ENCODE results near the gene RNF224.

DNA sequence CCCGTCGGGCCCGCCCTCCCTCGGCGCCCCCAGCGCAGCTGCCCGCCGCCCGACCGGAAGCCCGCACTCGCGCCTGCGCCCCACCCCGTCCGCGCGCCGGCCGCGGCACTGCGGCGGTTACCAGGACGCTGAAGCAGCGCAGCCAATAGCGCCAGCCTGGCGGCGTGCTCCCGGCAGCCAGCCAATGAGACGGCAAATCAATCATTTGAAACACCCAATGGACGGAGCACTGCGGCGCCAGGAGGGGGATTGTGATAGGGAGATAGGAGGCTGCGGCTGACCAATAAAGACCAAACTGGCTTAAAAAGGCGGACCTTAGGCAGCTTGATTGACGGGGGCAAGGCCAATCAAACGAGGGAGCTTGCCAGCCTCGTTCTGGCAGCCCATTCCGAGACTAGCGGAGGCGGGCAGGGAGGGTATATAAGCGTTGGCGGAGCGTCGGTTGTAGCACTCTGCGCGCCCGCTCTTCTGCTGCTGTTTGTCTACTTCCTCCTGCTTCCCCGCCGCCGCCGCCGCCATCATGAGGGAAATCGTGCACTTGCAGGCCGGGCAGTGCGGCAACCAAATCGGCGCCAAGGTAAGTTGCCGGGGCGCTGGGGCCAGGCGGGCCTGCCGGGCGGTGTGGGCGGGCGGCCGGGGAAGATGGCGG, 13.7 kb downstream of the RNF224 start, which contains the start of gene TUBB4B:
- TF ChIP-seq ZNF274 (IDR thresholded peaks at IDR 0.05; ENCODE audit: insufficient read depth, insufficient read length) (no peak), SIN3A (IDR thresholded peaks at IDR 0.05; ENCODE audit: low read depth, low read length) (0 out of 2 replicates have a peak, but pooled peaks have one; percentile 30), RFX5 (IDR thresholded peaks at IDR 0.05; ENCODE audit: low read depth, low read length) (peak; percentile 75; the same call in 1 of the 2 replicates), EZH2 (IDR thresholded peaks at IDR 0.05; ENCODE audit: borderline replicate concordance, control insufficient read depth, low read depth, low read length) (no peak)
- TF ChIP-seq, protein P1, sequence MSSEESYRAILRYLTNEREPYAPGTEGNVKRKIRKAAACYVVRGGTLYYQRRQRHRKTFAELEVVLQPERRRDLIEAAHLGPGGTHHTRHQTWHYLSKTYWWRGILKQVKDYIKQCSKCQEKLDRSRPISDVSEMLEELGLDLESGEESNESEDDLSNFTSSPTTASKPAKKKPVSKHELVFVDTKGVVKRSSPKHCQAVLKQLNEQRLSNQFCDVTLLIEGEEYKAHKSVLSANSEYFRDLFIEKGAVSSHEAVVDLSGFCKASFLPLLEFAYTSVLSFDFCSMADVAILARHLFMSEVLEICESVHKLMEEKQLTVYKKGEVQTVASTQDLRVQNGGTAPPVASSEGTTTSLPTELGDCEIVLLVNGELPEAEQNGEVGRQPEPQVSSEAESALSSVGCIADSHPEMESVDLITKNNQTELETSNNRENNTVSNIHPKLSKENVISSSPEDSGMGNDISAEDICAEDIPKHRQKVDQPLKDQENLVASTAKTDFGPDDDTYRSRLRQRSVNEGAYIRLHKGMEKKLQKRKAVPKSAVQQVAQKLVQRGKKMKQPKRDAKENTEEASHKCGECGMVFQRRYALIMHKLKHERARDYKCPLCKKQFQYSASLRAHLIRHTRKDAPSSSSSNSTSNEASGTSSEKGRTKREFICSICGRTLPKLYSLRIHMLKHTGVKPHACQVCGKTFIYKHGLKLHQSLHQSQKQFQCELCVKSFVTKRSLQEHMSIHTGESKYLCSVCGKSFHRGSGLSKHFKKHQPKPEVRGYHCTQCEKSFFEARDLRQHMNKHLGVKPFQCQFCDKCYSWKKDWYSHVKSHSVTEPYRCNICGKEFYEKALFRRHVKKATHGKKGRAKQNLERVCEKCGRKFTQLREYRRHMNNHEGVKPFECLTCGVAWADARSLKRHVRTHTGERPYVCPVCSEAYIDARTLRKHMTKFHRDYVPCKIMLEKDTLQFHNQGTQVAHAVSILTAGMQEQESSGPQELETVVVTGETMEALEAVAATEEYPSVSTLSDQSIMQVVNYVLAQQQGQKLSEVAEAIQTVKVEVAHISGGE (CRISPR knock-in tag; IDR thresholded peaks at IDR 0.05): no peak

Measured in GM12878 (cell line).